Keratinocyte (primary cell): ENCODE results near the gene AFAP1L1.

Source experiments
- CTCF ChIP-seq, 3 experiments: IDR thresholded peaks in 1 of 3; conservative IDR thresholded peaks in 1 of 3; optimal IDR thresholded peaks in 1 of 3; 2 replicates in 2 of 3; 3 replicates in 1 of 3; pipeline versions ENCODE3 to v1.5.1; 2011; ENCODE audit warnings: low read length in 3 of 3, mild to moderate bottlenecking in 3 of 3, moderate library complexity in 2 of 3, control low read depth in 1 of 3, inconsistent platforms in 1 of 3; ENCODE audit not compliant: insufficient read depth in 2 of 3; ENCODE audit errors: extremely low read depth in 1 of 3
- EZH2 ChIP-seq: IDR thresholded peaks from one replicate; pipeline ENCODE4 v1.6.1; 2012; ENCODE audit warnings: inconsistent platforms, mild to moderate bottlenecking, low read length, moderate library complexity

GRCh38 chr5:149349382-149349781 is 77.7 kb downstream of the AFAP1L1 start:
- TF ChIP-seq CTCF (optimal IDR thresholded peaks at IDR 0.05 in 1 of 3, IDR thresholded peaks at IDR 0.05 in 1 of 3, conservative IDR thresholded peaks at IDR 0.05 in 1 of 3; ENCODE audit: extremely low read depth in 1 of 3, insufficient read depth in 2 of 3, low read length in 3 of 3) (no peak), EZH2 (no peak)
